GM19238 (cell line): ENCODE measurements around the gene NELFCD.
"Not testable (repeated sequence)": the region's sequence is repeated elsewhere in the genome, so short reads cannot be mapped to it uniquely, and the experiment has no call there.

Experiments used
- DNase-seq: peaks from one replicate; pipeline ENCODE4 v3.0.0; 2011; ENCODE audit warnings: low spot score; ENCODE audit not compliant: insufficient read length

Gene NELFCD

DNA sequence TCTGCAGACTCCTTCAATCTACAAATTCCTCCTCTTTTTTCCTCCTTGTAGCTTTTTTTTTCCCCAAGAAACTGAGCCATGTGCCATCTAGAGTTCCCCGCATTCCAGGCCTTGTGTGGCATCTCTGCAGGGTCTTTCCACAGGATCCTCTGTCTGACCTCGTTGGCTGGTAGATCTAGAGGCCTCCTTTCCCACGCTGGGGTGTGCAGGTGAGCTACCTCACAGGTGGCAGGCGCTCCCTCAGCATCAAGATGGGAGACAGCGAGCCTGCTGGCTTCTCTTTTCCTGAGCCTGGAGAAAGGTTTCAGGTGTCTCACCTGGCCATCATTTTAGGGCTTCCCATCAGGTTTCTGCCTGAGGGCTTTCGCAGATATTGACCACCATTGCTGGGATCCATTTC is 9.6 kb upstream of the NELFCD start:
- DNase-seq: no peak

DNA sequence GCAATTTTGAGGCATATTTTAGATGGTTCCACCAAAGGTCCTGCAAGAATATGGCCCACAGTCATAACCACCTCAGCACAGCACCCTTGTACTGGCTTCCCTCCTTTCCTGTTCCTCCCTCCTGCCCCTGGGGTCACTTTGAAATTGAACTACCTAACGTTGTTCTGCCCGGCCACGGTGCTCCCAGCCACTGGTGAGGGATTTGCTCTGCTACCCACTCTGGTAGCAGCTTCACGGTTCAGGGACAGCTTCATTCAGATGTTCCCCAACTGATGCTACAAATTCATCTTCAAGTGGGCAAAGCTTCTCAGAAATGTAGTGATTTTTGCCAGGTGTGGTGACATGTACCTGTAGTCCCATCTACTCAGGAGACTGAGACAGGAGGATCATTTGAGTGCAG is 7.9 kb upstream of the NELFCD start:
- DNase-seq: no peak

DNA sequence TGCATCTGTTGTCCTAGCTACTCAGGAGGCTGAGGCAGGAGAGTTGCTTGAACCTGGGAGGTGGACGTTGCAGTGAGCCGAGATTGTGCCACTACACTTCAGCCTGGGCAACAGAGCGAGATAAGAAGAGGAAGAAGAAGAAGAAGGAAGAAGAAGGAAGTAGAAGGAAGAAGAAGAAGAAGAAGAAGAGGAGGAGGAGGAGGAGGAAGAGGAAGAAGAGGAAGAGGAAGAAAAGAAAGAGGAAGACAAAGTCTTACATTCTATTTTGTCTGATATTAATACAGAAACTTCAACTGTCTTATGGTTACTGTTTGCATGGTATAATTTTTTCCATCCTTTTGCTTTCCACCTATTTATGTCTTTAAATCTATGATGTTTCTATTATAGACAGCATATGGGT is 7.2 kb upstream of the NELFCD start:
- no peak for DNase-seq

DNA sequence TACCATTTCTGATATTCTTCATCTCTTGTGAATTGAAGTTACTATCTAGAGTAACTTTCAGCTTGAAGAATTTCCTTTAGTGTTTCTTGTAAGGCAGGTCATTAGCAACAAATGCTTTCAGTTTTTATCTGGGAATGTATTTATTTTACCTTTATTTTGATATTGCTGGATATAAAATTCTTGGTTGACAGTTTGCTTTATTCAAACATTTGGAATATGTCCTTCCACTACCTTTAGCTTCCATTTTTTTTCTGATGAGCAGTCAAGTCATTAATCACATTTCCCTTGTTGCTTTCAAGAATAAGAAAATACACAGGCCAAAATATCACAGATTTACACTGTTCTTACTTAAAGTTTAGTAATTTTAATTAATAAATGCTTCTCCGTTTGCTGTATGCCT is 5.7 kb upstream of the NELFCD start:
- DNase-seq: no peak

DNA sequence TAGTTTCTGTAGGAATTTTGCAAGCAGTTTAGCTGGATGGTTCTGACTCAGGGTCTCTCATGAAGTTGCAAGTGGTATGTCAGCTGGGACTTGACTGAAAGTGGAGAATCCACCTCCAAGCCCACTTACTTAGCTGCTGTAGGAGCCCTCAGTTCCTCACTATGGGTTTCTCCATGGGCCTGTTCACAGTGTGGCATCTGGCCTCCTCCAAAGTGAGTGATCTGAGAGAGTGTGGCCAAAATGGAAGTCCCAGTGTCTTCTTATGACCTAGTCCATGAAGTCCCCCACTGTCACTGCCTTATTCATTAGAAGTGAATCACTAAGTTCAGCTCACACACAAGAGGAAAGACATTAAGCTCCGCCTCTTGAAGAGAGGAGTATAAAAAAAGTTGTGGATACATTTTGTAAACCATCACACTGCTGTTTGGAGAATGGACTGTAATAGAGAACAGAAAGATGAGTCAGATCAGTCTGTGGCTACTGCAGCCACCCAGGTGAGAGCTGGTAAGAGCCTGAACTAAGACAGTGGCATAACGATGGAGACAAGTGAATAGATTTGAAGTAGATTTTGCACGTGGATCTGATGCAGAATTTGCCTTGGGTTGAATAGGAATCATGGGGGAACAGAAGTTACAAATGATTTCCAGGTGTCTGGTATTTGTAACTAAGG is 4.9 kb upstream of the NELFCD start:
- no peak for DNase-seq

DNA sequence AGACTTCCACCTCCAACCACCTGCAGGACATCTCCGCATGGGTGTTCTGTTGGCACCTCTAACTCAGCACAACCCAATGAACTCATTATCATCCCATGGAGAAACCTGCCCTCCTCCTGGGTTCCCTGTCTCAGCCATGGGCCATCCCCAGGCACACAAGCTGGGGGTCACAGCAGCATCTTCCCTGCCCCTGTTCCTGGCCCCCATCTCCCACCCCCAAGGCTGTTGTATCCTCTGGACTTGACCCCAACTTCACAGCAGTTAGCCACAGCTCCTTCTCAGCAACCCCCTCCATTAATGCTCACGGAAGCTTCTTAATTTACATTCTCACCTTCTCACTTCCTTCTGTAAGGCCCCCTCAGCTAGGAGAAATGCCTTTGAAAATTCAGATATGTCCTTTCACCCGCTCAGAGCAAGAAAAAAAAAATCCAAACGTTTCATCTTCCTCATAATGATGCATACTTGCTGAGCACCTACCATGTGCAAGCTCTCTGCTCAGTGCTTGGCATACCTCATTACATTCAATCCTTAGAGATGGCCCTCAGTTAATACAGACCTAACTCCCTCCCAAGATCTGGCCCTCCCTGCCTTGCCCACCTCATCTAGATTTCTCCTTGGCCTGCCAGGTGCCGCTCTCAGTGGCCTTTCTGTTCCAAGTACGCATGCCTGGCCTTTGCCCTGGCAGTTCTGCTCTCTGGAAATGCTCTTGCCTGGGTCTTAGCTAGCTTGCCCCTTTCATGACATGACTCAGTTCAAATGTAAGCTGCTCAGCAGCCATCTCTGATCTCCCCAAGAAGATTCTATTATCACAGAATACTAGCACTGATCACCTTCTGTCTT is 2.5 kb upstream of the NELFCD start:
- no peak for DNase-seq

DNA sequence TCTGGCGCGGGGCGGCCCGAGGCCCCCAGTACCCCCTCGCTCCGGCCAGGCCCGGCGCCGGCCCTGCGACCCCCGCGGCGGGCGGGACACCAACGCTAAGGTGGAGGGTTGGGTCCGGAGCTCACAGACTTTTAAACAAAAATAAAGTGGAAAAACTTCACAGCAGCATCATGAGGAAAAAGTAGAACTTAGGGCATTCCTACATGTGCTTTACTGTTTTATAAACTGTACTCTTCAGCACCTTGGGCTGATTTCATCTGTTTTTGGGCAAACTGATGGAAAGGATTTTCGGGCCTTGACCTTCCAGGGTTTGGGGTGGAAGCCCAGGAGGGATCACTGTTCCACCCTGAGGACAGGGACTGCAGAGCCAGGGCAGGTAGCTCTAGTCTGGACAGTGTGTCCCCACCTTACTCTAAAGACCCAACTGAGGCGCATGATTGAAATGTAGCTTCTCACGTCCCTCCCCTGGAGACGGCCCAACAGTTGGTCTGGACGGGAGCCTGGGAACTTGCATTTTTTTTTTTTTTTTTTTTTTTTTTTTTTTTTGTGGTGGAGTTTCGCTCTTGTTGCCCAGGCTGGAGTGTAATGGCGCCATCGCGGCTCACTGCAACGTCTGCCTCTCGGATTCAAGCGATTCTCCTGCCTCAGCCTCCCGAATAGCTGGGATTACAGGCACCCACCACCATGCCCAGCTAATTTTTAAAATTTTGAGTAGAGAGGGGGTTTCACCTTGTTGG is 740 bp downstream of the NELFCD start:
- no peak for DNase-seq

DNA sequence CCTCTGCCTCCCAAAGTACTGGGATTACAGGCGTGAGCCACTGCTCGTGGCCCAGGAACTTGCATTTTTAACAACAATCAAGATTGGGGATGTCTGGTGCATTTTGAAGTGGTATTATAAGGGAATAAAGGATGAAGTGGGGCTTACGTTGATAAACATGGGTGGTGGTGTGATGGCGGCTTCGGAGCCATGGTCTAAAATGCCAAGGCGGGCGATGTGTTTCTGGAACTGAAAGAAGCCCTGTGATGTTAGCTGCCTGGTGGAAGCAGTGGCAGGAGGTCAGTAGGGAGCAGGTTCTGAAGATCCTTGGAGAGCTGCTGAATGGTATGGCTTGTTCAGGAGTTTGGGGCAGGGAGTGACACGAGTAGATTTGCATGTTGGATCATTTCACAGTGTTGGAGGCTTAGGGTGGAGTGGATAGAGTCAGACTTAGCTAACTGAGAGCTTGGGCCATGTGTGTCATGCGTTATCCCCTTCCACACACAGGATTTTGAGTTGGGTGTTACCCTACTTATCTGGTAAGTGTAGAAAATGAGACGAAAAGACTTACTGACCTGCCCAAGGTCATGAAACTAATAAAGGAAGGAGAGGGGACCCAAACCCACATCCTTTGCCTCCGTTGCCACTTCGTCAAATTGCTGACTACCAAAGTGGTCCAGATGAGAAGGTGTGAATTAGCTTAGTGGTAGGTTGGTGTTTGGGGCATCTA is 1.5 kb downstream of the NELFCD start:
- DNase-seq: no peak

DNA sequence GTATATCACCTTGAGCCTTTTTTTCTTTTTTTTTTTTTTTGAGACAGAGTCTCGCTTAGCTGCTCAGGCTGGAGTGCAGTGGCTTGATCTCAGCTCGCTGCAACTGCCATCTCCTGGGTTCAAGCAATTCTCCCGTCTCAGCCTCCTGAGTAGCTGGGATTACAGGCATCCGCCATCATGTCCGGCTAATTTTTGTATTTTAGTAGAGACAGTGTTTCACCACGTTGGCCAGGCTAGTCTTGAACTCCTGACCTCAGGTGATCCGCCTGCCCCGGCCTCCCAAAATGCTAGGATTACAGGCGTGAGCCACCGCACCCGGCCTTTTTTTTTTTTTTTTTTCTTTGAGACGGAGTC is 2.0 kb downstream of the NELFCD start:
- DNase-seq: not testable (repeated sequence)

DNA sequence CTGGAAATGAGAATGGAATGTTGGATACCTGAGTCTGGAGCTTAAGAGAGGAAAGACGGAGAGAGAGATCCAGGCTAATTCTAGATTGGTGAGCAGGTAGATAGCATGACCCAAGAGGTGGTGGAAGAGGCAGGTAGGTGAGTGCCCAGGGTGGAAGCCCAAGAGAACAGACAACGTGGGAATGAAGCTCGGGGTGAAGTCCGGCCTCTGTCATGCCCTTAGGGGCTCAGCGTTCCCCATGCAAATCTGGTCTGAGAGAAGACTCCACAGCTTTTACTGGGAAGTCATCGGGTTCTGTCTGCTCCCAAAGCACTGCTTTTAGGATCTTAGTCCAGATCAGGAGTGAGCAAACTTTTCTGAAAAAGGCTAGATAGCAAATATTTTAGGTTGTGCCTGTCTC is 3.6 kb downstream of the NELFCD start:
- no peak for DNase-seq

DNA sequence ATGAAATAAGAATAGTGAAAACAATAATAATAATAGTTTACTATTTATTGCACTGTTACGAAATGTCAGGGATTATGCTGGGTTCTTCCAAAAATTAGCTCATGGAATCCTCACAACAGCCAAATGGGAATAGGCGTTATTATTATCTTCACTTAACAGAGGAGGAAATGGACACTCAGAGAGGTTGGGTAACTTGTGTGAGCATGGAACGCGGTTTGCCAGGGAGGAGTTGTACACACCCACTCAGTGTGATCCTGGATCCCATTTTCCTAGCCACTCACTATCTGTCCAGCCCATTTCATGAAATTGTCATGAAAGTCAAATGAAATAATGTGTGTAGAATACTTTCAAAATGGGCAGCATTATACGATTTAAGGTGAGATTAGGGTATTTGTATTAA is 4.6 kb downstream of the NELFCD start:
- DNase-seq: no peak

DNA sequence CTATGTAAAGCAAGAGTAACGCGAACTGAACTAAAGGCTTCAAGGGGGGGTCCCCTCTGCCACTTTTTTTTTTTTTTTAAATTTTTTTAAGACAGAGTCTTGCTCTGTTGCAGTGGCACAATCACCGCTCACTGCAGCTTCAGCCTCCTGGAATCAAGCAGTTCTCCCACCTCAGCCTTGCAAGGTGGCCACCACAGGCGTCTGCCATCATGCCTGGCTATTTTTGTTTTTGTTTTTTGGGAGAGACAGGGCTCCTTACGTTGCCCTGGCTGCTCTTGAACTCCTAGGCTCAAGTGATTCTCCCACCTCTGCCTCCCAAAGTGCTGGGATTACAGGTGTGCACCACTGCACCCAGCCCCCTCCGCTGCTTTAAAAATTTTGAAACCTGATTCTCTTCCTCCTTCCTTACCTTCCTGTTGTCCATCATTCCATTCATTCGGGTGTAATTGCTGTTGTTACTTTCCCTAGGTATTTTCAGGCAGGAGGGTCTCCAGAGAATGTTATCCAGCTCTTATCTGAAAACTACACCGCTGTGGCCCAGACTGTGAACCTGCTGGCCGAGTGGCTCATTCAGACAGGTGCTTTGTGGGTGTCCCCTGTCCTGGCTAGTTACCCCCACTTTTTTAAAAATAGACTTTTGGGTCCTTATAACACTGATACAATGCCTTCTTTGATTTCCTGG is 5.4 kb downstream of the NELFCD start:
- no peak for DNase-seq

DNA sequence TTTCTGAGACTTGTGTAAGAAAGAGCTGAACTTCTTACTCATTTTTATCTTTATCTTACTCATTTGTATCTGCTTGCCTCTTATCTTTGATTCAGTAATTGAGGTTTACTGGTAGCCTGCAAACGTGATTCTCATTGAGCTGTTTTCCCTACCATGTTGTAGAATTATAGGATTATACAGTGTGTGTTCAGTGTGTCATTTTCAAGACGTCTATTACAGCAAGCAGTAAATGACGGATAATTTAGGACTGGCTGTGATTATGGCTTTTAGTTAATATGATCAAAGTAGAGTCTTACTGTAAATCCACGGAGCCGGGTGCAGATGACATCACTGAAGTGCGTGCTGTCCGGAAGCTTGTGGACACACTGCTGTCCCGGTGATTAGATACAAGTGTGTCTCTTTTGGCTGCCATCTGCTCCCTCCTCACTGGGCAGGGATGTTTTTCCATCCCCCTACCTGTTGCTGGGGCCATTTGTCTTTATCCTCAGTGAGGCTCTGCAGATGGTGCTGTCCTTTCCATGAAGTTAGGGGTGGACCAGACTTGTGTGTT is 6.0 kb downstream of the NELFCD start:
- DNase-seq: no peak

DNA sequence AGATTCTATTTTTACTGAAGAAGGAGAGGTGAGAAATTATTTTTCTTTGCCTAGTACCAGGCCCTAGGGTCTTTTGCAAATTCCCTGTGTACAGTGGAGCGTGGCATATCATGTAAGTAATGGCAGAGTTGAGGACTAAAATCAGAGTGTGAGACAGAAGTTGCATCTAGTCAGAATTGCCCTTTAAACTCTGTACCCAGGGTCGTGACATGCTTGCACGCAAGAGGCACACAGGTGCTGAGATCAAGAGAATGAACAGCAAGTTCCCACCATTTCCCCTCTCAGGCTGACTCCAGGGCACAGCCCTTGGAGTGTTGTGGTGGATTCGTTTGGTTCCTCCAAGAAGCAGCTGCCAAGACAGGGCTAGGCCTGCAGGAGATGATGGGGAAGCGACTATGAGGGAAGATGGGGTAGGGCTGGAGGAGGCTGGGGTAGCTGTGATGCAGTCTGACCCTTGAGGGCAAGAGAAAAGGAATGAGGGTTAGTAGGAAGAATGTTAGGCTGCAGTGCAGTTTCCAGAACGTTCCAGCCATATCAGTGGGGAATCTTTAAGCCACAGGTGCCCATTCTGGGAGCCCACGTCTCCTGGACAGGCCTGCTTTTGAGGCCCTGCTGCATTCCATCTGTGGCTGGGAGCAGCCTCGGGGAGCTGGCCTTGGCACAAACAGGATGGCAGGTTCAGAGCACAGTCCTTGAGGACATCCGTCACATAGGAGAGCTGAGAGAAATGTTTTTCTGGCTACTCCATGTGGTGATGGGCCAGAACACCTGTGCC is 6.9 kb downstream of the NELFCD start:
- DNase-seq: no peak

DNA sequence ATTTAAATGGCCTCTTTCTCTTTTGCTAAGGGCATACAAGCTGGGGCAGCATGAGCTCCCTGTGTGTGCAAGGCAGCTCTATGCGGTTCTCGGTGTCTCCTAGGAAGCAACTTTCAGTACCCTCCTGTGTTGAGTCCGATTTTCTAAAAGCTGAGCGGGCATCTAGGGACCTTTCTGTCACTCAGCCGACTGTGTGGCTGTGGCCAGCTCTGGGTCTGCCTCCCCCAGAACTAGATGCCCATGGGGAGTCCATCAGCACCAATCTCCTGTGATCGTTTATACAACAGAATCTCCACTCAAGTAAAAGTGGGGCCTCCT is 7.5 kb downstream of the NELFCD start:
- DNase-seq: no peak

DNA sequence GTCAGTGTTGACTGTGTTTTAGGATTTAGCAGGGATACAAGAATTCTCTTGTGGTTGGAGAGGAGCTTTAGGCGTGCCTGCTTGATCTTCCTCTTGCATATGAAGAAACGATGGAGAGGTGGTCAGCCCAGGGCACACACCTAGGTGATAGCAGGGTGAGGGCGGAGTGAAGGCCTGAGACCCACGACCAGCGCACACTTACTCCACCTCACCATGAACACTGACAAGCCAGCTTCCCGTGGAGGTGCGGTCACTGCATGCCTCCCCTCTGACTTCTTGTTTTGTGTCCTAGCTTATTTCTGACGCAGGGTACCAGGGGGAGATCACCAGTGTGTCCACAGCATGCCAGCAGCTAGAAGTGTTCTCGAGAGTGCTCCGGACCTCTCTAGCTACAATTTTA is 8.1 kb downstream of the NELFCD start:
- DNase-seq: no peak

DNA sequence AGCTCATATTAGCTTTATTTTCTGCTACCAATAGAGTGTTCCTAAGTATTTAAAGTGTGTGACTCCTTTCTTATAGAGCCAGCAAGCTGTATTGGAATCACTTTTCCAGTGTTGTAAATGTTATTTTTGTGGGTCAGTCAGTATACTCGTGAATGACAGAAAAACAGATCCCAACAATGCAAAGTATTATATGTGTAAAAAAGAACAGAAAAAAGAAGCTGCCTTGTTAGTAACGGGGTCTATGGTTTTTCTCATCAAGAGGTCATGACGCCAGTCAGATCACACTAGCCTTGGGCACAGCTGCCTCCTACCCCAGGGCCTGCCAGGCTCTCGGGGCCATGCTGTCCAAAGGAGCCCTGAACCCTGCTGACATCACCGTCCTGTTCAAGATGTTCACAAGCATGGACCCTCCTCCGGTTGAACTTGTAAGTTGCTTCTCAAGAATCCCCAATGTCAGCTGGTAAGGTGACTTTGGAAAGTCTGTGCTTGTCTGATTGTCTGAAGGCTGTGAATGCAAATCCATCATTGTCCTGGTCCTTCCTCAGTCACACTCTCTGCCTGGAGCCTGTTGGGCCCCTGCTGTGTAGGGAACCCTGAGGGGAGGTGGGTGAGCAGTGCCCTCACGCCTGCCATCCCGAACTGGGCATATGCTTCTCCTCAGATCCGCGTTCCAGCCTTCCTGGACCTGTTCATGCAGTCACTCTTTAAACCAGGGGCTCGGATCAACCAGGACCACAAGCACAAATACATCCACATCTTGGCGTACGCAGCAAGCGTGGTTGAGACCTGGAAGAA is 9.8 kb downstream of the NELFCD start:
- no peak for DNase-seq

DNA sequence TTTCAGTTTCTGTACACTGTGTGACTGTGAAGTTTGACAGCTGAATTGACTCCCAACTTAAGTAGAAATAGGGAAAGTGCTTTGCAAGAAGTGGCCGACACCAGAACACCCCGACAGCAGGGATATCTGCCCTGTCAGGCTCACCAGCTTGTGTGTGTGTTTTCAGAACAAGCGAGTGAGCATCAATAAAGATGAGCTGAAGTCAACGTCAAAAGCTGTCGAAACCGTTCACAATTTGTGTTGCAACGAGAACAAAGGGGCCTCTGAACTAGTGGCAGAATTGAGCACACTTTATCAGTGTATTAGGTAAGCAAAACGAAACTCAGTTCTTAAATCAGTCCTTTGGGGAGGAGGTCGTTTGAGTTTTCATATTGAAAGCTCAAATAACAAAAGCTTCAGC is 10.7 kb downstream of the NELFCD start:
- DNase-seq: no peak

DNA sequence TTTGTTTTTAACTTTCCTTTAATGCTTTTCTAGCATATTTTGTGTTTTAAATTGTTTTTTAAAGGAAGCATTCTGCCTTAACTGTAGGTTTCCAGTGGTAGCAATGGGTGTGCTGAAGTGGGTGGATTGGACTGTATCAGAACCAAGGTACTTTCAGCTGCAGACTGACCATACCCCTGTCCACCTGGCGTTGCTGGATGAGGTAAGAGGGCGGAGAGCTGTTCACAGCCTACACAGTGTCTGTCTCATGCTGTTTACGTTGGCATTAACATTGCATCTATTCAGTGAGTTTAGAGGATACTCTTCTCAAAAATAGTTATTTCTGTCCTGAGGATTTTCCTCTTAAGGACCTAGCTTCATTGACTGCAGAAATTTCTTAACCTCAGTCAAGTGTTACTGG is 11.9 kb downstream of the NELFCD start:
- no peak for DNase-seq
